Effector CD8-positive, alpha-beta T cell (primary cell): ENCODE results near the gene SLC35G2.
"Not testable (repeated sequence)": the region's sequence is repeated elsewhere in the genome, so short reads cannot be mapped to it uniquely, and the experiment has no call there.

ENCODE experiments used
- DNase-seq: peaks from one replicate; lab custom pipeline; 2025; lab: John Stamatoyannopoulos, UW
- total RNA-seq, 4 experiments: gene quantifications; one replicate each; lab custom pipeline; 2026; lab: John Stamatoyannopoulos, UW

Gene SLC35G2
- 0.18 to 4.2 (median 2.0) reads per million in 4 experiments for total RNA-seq

DNA sequence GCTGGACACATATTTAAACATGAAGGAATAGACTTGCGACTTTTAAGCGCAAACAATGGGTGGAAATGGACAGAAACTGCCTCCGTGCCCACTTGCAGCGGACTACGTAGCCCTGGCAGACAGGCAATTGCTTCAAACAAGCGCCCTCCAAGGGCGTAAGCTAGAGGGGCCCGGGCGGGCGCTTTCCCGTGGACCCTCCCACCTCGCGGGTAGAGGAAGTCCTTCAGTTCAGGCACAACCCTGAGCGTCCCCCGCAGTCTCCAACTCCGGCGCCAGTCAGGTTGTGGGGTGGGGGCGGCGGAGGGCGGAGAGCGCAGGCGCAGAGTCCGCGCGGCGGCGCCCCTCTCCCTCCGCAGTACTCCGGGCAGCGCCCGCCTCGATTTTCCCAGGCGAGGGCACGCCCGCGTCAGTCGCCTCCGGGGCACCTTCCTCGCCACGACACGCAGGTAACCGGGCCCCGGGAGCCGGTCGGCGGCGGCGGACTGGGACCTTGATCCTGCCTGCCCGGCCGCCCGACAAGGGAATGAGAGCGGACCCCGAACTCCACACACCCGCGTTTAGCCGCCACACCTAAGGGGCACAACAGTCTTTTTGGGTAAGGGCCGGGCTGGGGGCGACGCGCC is at the start of gene SLC35G2:
Gene SLC35G2 (plus strand): TSS at position 358 of the 623 bp plus-strand sequence. CDS start 35,335 bp downstream, outside the sequence.
- peak; percentile 9 for DNase-seq

DNA sequence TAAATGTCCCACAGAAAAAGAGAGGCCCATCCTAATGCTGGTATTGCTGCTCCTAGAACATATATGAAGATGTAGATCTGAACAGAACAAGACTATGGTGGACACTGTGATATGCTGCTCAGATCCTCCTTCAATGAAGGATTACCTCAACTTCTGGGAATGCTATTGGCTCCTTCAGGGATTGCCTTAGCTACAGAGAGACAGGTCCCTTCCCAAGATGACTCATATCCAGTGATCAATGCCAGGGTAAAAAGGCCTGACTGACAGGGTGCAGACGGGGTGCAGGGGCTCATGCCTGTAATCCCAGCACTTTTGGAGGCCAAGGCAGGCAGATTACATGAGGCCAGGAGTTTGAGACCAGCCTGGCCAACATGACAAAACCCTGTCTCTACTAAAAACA is 46.2 kb upstream of the SLC35G2 start:
- no peak for DNase-seq

DNA sequence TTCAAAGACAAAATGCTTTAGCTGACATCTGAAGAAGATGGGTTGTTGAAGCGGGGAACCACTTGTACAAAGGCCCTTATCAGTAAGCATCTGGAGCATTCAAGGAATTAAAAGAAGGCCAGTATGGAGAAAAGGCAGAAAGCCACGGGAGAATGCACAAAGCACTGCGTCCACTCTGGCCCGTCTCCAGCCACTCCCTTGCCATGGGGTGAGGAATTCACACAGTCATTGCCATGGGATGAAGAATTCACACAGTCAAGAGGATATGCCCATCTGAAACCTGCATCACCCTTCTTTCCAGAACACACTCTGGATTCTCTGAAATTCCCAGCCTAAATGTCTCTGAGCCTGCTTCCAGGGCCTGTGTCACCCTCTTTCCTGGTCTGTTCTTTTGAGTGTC is 40.1 kb upstream of the SLC35G2 start:
- DNase-seq, result no peak

DNA sequence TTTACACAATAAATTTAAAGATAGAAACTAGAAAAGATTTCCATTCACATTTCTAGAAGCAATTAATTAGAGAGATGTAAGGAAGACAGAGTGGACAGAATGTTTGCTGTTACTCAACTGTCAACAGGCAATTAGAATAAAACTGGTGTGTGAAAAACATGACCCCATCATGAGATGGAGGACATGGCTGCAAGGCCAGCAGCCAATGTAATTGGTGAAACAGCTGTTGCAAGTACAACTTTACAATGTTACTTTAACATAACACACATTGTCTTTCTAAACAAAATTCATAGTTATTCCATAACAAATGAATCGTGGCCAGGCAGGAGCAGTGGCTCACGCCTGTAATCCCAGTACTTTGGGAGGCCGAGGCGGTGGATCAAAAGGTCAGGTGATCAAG is 38.2 kb upstream of the SLC35G2 start:
- no peak for DNase-seq

DNA sequence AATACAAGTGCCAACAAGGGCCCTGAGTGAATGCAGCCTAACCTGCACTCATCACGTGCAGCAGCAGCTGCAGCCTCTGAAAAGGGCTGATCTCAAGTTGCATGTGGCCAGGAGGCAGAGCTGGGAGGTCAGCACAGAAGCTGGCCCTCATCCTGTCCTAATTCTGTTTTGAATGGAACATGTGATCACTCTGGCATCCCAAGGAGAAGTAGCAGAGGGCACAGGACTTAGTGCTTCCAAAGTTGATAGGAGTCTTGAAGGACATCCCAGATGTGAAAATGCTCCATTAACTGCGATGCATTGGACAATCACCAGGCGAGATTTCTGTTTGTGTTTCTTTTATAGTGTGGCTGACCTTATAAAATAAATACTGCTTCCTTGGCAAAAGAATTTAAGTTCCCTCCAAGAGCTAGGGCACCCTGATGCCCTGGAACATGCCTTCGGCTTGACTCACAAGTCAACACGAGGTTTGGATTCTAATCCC is 35.2 kb upstream of the SLC35G2 start:
- no peak for DNase-seq

DNA sequence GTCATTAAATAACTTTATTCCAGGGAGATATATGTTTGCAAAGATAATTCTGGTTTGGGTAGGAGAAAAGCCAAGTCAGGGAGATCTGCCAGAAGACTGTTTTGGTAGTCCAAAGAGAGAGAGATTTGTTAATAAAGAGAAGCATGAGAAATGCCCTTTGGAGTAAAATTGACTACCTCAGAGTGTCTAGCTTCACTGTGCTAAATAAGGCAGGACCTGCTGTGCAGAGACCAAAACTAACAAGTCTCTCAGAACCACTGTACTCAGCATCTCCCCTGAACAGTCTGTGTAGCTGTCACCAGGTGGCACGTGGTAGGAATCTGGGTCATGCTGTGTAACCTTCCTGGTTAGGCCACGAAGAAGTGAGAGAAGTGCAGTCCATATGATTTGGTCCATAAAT is 31.6 kb upstream of the SLC35G2 start:
- no peak for DNase-seq

DNA sequence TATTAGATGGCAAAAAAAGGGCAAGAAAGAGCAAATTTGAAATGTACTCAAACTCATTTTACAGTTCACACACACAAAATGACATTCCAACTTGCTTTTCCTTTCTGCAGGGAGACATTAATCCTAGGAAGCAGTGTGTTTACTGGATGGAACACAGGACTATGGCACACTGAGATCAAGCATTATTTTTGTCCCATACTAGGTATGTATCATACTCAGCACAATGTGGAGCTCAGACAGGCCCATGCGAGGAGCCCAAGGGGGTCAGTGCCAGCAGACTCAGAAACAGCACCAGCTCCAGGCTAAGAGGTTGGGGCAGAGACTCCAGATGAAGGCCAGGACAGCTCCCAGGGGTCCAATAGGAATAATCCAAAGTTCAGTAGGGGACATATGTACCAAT is 30.8 kb upstream of the SLC35G2 start:
- no peak for DNase-seq

DNA sequence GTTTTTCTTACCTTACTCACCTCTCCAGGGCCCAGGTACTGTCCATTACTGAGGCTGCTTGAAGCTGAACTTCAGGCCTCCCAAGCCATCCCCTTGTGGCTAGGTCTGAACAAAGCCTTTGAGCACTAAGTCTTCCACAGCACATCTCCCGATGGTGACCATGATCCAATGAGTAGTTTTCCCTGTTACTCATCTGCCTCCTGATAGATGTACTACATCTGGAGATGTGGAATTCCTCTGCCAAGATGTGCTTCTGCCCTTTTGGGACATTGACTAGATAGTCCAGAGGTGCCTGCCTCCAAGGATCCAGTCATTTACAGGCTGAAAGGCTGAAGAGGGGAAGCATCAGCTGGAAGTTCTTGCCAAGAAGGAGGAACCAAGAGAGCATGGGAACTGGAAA is 28.9 kb upstream of the SLC35G2 start:
- no peak for DNase-seq

DNA sequence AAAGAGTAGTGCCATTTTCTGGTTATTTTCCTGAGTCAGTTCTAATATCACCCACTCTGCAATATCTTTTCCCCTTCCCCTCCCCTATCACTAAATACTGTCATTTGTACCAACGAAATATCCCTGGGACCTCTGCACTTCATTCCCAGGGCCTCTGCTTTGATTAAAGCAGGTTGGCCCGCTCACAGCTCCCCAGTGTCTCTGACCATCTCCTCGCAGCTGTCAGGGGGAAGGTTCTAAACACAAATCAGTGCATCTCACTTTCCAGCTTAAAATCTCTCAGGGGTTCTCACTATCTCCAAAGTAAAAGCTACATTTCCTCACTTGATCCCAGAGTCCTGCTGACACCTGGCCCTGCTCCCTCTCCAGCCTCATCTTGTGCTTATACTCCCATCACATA is 28.1 kb upstream of the SLC35G2 start:
- DNase-seq, result no peak

DNA sequence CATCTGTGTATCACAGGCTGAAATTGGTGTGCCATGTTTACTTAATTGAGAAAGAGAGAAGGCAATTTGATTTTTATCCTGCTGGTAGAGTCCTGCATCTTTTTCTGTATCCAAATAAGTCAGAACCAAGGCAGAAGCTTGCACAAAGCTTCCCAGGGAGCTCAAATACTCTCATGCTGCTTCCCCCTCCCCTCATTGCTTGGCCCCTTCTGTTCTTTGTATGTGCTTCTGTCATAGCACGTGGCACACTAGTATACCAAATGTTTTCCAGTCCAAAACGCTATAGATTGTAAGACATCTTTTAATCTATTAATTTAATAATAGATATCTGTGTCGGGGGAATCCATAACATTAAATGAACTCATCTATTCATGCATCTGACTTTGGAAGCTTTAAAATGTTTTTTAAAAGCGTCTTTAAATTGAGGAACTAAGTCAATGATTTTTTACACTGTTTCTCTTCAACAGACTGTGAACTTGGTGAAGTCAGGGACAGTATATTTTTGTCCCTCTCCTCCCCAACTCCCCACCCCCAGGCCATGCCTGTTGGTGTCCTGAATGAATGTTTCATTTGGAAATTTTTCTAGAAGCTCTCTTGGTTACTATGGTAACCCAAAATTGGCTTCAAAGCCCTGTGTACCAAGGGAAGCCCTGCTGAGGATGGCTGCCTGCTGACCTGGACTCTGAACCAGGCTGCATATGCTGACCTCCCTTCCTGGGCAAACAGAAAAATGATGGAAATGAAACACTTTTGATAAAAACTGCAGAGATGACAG is 26.2 kb upstream of the SLC35G2 start:
- DNase-seq, result no peak

DNA sequence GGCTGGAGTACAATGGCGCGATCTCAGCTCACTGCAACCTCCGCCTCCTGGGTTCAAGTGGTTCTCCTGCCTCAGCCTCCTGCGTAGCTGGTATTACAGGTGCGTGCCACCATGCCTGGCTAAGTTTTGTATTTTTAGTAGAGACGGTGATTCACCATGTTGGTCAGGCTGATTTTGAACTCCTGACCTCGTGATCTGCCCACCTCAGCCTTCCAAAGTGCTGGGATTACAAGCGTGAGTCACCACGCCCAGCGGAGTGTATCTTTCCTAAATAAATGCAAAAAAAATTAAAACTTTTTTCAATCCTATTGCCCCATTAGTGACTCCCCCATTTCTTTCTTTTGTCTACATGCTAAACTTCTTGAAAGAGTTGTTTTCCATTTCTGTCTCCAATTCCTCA is 17.8 kb upstream of the SLC35G2 start:
- DNase-seq, result not testable (repeated sequence)

DNA sequence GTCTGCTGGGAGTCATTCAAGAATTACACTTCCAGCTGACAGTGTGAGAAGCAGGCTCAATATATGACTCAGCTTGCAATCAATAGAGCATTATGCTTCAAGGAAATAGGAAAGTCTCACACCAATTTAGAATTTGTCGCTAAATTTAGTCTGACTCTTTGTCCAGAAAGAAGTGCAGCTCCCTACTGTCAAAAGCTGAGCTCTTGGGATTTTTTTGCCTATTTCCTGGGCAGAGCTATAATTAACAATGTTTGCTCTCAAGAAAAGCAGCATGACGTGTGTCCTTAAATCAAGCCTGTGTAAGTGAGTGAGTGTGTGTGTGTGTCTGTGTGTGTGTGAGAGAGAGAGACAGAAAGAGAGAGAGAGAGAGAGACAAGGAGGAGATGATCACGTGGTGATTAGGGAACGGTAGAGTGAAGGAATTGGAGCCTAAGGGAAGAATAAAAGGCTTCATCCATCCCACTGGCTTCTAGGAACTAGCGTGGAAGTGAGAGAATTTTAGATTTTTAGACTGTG is 16.4 kb upstream of the SLC35G2 start:
- no peak for DNase-seq

DNA sequence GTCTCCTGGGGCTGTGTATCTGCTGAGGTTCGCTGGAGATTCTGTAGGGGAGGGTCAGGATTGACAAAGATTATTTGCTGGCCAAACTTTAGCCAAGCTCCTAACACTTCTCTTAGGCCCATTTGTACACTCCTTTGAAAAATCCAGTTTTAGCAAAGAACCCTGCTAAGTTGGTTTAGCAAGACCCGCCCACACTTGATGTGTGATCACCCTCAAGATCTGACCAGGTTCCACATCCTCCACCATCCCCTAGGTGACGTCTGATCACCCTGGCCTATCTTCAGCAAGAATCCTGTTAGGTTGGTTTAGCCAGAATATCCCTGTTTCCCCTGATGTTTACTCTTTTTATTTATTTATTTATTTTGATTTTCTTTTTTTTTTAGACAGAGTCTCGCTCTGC is 14.8 kb upstream of the SLC35G2 start:
- DNase-seq, result no peak

DNA sequence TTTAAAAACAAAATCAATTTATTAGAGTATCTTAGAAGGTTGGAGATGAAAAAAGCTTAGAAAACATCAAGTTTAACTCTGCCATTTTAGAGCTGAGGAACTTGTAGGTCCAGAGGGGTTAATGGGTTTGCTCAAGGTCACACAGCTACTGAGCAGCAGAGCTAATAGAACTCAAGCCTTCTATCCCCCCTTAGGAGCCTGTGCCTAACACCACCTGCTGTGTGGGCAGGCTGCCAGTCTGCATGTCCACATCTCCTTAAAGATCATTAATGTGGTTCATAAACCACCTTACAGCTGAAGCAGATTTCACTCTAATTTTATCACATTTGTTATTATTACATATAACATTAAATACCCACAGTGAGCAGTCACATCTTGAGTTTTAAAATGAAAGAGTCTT is 14.1 kb upstream of the SLC35G2 start:
- DNase-seq, result no peak

DNA sequence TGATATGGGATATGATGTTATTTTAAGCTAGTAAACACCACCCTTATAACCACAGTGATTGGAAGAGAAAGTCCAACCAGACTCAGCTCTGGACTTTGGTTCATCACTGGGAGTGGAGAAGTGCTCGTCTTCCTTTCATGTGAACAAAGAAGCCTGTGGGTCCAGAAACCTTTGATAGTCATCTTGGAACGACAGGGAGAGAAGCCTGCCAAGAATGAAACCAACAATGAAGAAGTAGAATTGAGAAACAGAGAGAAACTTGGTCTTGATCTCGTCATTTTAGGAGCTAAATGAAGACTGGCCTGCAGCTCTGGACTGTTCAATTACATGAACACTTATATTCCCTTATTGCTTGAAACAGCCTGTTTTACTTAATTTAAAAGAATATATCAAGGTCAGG is 13.1 kb upstream of the SLC35G2 start:
- DNase-seq, result no peak

DNA sequence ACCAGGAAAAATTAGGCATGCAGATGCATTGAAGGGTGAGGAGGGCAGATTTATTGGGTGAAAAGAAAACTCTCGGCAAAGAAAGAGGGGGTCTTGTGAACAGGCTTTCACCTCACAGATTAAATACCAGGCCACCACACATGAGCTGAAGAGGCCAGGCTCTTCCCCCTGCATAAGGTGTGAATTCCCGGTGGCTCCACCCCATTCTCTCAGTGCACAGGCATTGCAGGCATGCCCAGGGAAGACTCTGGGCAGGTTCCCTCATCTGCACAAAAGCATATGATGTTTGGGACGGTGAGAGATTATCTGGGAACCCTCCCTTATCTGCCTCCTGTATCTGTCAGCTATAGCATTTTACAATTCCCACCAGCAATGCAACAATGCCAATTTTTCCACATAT is 7.2 kb upstream of the SLC35G2 start:
- DNase-seq, result no peak

DNA sequence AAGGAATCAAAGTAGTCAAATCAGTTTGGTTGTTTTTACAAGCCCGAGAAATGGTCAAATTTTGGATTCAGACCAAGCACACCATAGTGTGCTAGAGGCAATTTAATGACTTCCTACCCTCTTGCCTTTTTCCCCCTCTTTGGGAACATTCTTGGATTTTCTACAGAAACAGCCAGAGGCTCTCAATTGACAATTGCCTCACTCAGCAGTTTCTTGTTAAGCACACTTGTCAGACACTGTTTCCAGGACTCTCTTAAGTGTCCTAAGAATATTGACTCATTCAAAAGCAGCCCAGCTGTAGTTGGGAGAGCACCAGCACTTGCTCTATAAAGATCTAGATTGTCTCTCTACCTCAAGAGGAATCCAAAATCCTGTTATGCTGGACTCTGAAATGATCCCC is 1.5 kb upstream of the SLC35G2 start:
- no peak for DNase-seq

DNA sequence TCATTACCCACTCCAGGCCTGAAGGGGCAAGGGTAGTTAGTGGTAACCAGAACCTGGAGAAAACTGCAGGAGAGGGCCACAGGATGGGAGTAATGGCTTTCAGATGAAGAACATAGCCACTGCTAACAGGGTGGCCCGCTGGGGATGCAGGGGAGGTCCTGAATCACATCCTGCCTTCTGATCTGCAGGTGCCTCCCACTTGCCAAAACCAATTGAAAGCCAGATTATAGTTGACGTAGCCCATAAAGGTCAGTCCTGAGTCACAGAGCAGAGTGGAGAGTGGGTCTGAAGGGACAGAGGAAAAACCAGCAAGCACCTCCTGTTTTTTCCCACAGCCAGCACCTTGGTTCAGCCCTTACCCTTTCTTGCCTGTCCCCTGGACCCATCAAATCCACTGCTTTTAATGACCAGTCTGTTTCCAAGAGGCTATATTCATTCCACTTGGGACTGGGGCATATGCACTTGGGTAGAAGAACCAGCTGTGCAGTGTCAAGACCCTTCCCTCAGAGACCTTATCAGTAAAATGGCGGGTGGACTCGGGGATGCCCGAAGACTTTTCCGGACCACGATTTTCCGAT is 646 bp upstream of the SLC35G2 start:
- DNase-seq, result no peak

DNA sequence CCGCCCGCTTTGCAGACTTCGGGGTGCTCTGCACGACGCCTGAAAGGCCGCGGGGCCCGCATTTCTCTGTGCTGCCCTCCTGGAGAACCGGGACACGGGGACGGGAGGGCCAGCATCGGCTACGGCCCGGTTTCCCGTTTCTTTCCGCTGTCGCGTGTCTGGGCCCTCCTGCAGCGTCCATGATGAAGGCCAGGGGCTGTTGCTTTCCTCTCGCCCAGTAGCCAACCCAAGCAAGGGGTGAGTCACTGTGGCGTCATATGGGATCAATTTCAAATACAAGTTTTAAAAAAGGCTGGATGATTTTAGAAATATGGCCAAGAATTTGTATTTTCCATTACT is 435 bp downstream of the SLC35G2 start:
- DNase-seq, result no peak

DNA sequence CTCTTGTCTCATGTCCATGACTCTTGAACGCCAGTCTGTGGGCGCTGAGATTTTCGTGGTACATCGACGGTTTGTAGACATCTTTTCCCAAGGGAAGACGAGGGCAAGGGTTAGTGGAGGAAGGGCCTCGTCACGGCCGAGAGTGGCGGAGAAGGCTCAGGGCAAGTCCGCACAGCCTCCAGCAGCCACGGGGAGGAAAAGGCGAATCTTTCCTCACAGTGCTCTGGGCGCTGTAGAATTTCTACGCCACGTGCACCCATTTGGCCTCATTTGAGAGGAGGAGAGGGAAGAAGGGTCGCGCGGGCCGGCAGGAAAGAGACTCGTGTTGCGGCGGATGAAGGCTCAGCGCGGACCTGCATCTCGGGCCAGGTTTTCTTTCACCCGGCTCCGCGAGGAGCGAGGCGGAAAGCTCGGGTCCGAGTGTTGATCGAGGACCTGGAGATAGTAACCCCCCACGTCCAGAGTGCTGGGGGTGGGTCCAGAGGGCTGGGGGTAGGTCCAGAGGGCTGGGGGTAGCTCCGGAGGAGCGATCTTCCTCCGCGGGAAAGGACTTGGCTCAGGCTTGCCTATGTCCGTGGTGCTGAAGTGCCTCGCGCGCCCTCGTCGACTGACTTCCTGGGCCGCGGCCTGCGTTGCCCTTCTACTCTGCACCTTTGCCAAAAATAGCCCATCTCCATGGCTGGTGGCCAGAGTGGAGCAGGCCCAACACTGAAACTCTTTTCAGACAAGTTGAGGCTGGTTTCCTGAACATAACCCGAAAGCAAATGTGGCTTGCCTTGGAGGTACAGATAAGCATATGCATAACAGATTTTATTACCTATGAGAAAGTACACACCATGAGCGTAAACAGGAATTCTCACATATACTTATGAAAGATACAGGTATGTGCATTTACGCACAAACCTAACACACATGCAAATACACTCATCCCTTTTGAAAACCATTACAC is 1.1 kb downstream of the SLC35G2 start:
- no peak for DNase-seq

DNA sequence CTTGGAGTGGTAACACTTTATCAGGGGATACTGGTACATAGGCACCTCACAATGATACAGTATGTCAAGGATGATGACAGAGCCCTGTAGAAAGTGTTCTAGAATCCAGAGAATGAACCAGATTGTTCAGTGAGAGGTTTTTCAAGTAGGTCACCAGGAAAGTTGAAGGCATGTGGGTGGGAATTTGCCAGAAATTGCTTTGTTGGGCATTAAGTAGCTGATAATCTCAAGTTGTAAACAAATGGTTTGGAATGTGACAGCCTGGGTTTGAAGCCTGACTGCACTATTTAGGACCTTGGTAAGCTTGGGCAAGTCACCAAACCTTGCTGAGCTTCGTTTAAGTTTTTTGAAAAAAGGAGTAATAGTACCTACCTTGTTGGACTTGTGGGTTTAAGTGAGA is 12.5 kb downstream of the SLC35G2 start:
- DNase-seq, result no peak
